ENCODE measurements around the gene CCDC200.

GRCh38 chr17:43193251-43193650 lies 35.2 kb downstream of the CCDC200 start:
- TF ChIP-seq, protein P1, sequence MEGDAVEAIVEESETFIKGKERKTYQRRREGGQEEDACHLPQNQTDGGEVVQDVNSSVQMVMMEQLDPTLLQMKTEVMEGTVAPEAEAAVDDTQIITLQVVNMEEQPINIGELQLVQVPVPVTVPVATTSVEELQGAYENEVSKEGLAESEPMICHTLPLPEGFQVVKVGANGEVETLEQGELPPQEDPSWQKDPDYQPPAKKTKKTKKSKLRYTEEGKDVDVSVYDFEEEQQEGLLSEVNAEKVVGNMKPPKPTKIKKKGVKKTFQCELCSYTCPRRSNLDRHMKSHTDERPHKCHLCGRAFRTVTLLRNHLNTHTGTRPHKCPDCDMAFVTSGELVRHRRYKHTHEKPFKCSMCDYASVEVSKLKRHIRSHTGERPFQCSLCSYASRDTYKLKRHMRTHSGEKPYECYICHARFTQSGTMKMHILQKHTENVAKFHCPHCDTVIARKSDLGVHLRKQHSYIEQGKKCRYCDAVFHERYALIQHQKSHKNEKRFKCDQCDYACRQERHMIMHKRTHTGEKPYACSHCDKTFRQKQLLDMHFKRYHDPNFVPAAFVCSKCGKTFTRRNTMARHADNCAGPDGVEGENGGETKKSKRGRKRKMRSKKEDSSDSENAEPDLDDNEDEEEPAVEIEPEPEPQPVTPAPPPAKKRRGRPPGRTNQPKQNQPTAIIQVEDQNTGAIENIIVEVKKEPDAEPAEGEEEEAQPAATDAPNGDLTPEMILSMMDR (conservative IDR thresholded peaks at IDR 0.05; ENCODE audit: low read length) = no peak
- TF ChIP-seq EZH2phosphoT487 (IDR thresholded peaks at IDR 0.05; ENCODE audit: borderline replicate concordance, low read depth, low read length) = no peak

Data from OCI-LY7 (cell line).